Thyroid gland (tissue), 4 donors: ENCODE measurements around the gene DTNB.

Source experiments
- CTCF ChIP-seq, 6 experiments: fragments of 200-600 bp in 3 of 6; fragments of 450-650 bp in 3 of 6; sonication (generic) in 3 of 6; IDR thresholded peaks; one replicate each; pipeline ENCODE4 v1.5.1; 2016 to 2019; ENCODE audit warnings: antibody characterized with exemption in 6 of 6, mild to moderate bottlenecking in 2 of 6, inconsistent platforms in 1 of 6, moderate library complexity in 1 of 6
- POLR2A ChIP-seq, 2 donors: fragments of 450-650 bp; IDR thresholded peaks; one replicate each; pipeline ENCODE4 v1.6.1; 2017; ENCODE audit warnings: antibody characterized with exemption in 2 of 2, mild to moderate bottlenecking in 2 of 2, moderate library complexity in 1 of 2

DNA sequence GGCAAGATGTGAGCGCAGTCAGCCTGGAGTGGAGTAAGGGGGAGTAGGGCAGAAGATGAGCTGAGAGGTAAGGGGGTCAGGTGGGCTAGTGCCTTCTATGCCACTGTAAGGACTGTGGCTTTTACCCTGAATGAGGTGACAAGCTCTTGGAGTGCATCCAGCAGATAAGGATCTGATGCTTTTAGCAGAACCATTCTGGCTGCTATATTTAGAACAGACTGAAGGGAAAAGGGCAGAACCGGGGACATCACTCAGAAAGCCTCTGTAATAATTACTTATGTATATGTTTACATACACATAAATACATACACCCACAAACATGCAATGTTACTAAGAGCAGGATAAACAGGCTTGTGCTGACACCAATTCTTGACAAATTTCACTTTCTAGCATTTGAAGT, 124.8 kb downstream of the DTNB start:
- TF ChIP-seq CTCF (IDR thresholded peaks at IDR 0.05) = no peak
- no peak for TF ChIP-seq POLR2A (IDR thresholded peaks at IDR 0.05)
